Tibial artery (tissue), 4 donors: ENCODE measurements around the gene CD52.

Experiments used
- DNase-seq, 2 donors: peaks; one replicate each; pipeline ENCODE4 v3.0.0-alpha.2; 2019
- H3K27ac ChIP-seq, 2 donors: fragments of 200-600 bp; sonication (generic) in 1 of 2; 1 replicate in 1 of 2; 2 replicates in 1 of 2; pipeline ENCODE4 v1.5.1; 2018 to 2019; ENCODE audit warnings: mild to moderate bottlenecking in 1 of 2
- H3K27me3 ChIP-seq, 2 donors: fragments of 200-600 bp; sonication (generic) in 1 of 2; one replicate each; pipeline versions ENCODE4 v1.5.1 to v1.6.0; 2016 to 2019
- H3K36me3 ChIP-seq, 3 donors: fragments of 200-600 bp; sonication (generic) in 2 of 3; one replicate each; pipeline ENCODE4 v1.5.1; 2016 to 2019; ENCODE audit warnings: mild to moderate bottlenecking in 2 of 3
- H3K4me1 ChIP-seq, 4 donors: fragments of 200-600 bp; sonication (generic) in 2 of 4; 1 replicate in 3 of 4; 2 replicates in 1 of 4; pipeline ENCODE4 v1.5.1; 2016 to 2019
- H3K4me3 ChIP-seq, 2 donors: fragments of 200-600 bp; sonication (generic) in 1 of 2; 1 replicate in 1 of 2; 2 replicates in 1 of 2; pipeline ENCODE4 v1.5.1; 2018 to 2019; ENCODE audit warnings: mild to moderate bottlenecking in 2 of 2
- H3K9me3 ChIP-seq, 3 donors: fragments of 200-600 bp; sonication (generic) in 1 of 3; one replicate each; pipeline ENCODE4 v1.5.1; 2016 to 2019
- CTCF ChIP-seq, 2 experiments: fragments of 200-600 bp in 1 of 2; fragments of 450-650 bp in 1 of 2; IDR thresholded peaks; one replicate each; pipeline ENCODE4 v1.5.1; 2017 to 2019; ENCODE audit warnings: antibody characterized with exemption in 2 of 2, mild to moderate bottlenecking in 1 of 2, moderate library complexity in 1 of 2
- intact Hi-C: fragments of 100-400 bp; cut with DNase I; formaldehyde crosslinking; loops from one replicate; pipeline ENCODE4 v1.15.0; 2023; ENCODE audit warnings: low total_unique reads

CD52 gene

GRCh38 chr1:26367441-26367840, 49.7 kb downstream of the CD52 start:
- no peak overlapping the region for H3K27ac ChIP-seq

GRCh38 chr1:26368006-26368405, 50.2 kb downstream of the CD52 start:
- intact Hi-C loops = no loop called here
- no peak for TF ChIP-seq CTCF (IDR thresholded peaks at IDR 0.05)

More at GRCh38 chr1:26367441-26367840, 49.7 kb downstream of the CD52 start:
- intact Hi-C loops = no loop called here
- no peak for TF ChIP-seq CTCF (IDR thresholded peaks at IDR 0.05)
- H3K4me1 ChIP-seq = no peaks in the 10 kb centered on the region
- no peak overlapping the region for H3K4me3 ChIP-seq
- peaks cover 0 to 4% (median 0%) of the 10 kb centered on the region in 3 donors for H3K9me3 ChIP-seq
- no peaks in the 10 kb centered on the region for H3K36me3 ChIP-seq
- no peak for DNase-seq
- peaks cover 0 to 69% of the 10 kb centered on the region in 2 donors for H3K27me3 ChIP-seq

DNA sequence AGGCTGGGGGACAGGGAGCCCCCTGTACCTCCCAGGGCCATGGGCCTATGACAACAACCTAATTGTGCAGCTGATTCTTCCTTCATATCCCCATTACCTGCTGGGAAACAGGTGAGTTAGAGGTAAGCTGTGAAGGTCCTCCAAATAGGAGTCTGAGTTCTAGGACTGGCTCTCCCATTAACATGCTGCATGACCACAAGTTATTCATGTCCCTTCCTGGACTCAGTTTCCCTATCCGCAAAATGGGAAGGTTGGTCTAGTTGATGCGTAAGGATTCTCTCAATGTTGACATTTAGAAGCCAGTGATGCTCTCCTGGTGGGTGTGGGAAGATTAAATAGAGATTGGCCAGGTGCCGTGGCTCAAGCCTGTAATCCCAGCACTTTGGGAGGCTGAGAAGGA, 50.7 kb downstream of the CD52 start:
- intact Hi-C loops = no loop called here
- TF ChIP-seq CTCF (IDR thresholded peaks at IDR 0.05) = no peak
- H3K27me3 ChIP-seq = peaks cover 0 to 59% of the 10 kb centered on the region in 2 donors

More at GRCh38 chr1:26368006-26368405, 50.2 kb downstream of the CD52 start:
- Histone ChIP-seq H3K4me1 (no peaks in the 10 kb centered on the region), H3K36me3 (no peaks in the 10 kb centered on the region), H3K27ac (no peak overlapping the region), H3K4me3 (no peak overlapping the region), H3K9me3 (peaks cover 0 to 4% (median 0%) of the 10 kb centered on the region in 3 donors), H3K27me3 (peaks cover 0 to 64% of the 10 kb centered on the region in 2 donors)
- no peak for DNase-seq

More for the DNA sequence above, 50.7 kb downstream of the CD52 start:
- peaks cover 0 to 4% (median 0%) of the 10 kb centered on the region in 3 donors for H3K9me3 ChIP-seq
- no peak for DNase-seq
- H3K27ac ChIP-seq = no peak overlapping the region
- no peak overlapping the region for H3K4me3 ChIP-seq
- no peaks in the 10 kb centered on the region for H3K36me3 ChIP-seq
- no peaks in the 10 kb centered on the region for H3K4me1 ChIP-seq
